Stimulated activated CD4-positive, alpha-beta T cell treated with anti-CD3 and anti-CD28 coated beads, Interleukin-15, amount 100 ng/mL, for 48 hours (primary cell): ENCODE data around the gene PLXDC2.
"Not testable (repeated sequence)": the region's sequence is repeated elsewhere in the genome, so short reads cannot be mapped to it uniquely, and the experiment has no call there.

Experiments used
- DNase-seq, 2 donors: peaks; one replicate each; pipeline ENCODE4 v3.0.0-alpha.2; 2020; ENCODE audit warnings: low read depth in 2 of 2

Gene PLXDC2

DNA sequence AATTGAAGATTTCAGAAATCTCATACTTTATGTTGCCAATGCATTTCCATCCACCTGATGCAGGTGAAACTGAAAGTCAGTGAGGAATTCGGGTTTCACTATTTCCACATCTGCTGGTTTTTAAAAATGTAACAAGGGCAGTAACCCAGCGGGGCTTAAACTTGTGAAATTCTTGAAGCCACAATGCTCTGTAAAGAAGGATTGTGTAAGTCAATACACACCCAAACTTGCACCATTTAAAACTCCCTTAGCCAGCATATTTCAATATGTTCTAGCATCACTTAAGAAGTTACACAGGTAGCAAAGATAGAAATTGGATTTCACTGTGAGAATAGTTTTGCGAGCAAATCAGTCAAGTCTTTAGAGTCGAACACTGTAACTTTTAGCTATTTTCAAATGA, 386.1 kb downstream of the PLXDC2 start:
- no peak for DNase-seq

DNA sequence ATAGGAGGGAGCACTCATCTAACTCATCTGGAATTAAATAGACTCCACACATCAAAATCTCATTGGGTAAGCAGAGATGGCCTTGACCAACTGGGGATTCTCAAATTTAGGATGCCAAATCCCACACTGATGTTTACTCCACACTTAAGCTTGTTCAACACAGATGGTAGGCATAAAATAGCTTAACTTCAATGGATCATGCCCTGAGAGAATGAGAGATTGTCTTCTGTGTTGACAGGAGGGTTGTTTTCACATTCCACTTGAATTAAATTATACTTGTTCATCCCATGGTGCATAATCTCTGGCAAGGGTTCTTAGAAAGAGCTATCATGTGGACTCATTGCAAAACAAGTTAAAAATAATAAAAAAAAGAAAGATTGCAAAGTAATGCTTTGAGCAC, 391.4 kb downstream of the PLXDC2 start:
- no peak for DNase-seq

DNA sequence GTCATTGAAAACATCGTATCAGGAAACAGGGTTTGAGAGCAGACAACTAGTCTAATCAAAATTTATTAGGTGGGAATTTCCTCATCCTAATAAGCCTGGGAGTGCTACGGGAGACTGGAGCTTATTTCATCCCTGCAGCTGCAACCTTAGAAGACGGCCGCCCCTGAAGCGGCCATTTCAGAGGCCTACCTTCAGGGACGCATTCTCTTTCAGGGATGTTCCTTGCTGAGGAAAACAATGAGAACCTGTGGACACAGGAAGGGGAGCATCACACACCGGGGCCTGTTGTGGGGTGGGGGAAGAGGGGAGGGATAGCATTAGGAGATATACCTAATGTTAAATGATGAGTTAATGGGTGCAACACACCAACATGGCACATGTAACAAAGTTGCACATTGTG, 392.9 kb downstream of the PLXDC2 start:
- not testable (repeated sequence) for DNase-seq

DNA sequence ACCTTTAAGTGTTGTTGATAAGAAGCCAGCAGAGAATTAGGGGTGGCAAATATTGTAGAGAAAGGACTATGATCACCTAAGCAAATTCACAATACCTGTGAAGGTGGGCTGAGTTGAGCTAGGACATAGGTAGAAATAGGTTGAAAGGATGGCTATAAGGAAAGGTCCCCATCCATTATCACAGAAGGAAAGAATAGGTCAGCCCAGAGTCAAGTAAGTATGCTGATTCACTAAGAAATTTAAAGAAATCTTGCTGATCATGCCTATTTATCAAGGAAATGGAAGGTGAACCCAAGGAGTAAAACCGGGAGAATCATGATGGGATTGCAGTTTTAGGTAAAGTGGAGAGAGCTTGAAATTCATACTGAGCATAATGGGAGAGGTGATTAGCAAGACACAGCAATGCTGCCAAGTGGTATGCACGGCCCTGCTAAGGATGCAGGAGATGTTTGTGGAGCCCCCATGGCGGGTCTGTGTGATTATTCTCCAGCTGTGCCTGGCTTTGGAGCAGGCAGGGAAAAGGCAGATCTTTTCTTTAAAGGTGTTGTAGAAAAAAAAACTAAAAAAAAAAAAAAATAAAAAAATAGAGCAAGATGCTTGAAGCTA, 399.4 kb downstream of the PLXDC2 start:
- no peak for DNase-seq

DNA sequence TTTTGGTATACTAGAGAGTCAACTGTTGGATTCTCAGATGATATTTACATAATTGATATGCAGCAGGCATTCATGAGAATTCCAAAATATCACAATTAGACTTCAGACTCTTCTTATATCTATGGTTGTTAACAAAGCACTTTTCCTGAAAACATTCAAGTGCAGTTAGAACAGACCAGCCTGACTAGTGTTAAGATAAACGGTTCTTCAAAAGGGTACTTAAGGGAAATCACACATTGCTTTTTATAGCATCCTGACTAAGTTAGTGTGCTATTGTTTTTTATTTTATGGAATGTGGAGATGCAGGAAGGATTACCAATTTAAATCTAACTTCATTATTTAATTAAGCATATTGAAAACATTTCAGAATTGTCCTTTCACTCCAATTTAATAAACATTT, 405.1 kb downstream of the PLXDC2 start:
- no peak for DNase-seq

DNA sequence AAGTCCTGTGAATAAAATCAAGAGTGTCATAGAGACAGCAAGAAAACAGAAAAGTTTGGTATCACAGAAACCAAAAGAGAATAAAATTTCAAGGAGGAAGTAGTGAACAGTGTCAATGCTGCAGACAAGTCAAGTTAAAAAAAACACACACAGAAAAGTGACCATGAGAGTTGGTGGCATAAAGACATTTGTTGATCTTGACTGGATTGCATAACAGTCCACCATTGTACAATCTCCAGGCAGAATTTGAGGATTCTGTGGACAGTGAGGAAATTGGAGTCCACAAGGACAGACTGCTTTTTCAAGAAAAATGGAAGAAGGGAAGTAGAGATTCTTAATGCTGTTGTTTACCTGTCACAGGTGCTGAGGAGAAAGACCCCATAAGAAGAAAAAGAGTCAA, 412.5 kb downstream of the PLXDC2 start:
- no peak for DNase-seq

DNA sequence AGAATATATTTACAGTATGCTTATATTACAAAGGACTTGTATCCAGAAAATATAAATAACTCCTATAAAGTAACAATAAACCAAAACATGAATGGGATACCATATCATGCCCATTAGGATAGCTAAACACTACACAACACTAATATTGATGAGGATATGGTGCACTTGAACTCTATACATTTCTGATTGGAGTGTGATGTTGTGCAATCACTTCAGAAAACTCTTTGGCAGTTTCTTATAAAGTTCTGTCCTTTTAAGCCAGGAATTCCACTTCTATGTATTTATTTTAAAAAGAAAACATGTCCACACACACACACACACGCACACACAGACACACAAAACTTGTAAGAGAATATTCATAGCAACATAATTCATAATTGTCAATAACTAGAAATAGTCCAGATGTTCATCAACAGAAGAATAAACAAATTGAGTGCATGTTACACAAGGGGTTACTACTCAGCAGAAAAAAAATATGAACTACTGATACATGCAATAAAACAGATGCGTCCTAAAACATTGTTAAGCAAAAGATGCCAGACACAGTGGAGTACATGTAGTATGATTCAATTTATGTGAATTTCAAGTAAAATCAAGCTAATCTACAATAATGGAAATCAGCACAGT, 416.0 kb downstream of the PLXDC2 start:
- DNase-seq, result no peak

DNA sequence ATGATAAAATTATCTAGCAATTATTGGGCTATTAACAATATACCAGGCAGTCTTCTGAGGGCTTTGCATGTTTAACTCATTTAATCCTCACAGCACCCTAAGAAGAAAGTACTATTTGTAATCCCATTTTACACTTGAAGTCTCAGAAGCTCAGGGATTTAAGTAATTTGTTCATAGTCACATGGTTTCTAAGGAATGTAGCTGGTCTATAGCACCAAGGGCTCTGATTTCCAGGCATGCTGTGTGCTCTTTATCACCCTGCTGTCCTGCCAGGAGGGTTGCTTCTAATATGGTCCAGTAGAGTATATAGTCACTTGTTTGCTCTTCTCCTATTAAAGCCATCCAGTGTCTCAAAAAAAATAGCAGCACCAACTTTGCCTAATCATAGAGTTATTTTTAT, 417.2 kb downstream of the PLXDC2 start:
- DNase-seq, result no peak

DNA sequence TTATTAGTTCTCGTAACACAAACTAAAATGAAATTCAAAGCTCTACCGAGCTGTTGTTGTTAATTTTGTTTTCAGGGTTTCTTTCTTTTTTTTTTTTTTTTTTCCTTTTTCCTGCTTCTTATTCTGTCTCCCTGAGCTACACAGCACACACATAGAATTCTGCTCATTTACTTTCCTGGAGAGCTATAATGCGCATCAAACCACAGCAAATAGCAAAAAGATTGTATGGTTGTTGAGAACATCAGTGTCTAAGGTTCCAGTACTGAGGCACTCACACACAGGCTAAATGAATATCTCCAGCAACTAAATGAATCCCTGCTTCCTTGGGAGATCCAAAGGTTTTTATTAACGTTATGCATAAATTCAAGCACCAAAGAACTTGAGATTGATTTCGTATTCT, 418.3 kb downstream of the PLXDC2 start:
- no peak for DNase-seq

DNA sequence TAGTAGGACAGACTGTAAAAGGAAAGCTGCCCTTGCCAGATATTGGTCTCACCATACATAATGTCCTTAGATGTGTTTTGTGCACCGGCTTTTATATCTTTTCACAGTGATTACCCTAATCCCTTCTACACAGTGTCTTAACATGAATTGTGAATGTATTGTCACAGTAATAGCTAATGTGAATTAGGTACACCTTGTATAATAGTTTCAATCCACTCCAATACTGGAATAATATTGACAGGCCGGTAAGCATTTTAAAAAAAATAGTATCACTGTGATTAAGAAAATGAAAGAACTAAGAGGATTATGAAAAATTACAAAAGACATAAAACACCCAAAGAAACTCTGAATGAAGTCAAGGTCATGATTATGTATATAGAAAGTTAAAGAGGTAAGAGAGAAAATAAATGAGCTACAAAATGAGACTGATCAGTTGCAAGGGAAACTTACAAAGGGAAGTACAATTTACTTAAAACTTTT, 420.9 kb downstream of the PLXDC2 start:
- no peak for DNase-seq

DNA sequence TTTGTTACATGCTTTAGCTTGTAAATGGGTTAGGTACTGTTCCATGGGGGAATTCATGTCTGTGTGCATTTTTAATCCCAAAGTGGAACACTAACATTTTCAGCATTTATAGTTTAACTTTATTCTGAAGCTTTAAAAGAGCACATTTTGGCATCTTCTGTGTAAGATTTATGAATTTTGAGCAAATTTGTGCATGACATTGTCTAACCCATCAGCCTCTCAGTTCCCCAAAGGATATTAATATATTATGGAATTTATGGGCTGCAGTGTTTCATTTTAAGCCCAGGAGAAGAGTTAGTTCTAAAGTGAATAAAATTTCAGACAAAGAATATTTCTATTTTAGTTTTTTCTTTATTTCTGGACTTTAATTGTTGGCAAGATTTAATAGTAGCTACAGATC, 421.4 kb downstream of the PLXDC2 start:
- DNase-seq, result no peak

DNA sequence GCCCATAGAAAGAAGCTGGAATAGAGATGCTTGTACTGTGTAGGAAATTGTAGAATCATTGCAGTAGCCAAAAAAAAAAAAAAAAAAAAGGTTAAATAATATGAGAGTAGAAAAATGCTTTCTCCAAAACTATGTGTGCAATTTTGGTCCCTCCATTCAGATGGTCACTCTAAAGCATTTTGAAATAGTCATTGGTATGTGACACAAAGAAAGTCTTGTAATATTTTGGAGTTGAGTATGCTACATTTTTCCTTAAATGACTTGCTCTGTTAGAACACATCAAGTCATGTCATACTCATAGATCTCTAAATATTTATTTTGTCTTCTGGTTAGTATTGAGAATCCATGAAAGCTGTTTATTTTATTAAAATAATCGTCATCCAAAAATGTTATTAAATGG, 424.4 kb downstream of the PLXDC2 start:
- DNase-seq, result no peak

DNA sequence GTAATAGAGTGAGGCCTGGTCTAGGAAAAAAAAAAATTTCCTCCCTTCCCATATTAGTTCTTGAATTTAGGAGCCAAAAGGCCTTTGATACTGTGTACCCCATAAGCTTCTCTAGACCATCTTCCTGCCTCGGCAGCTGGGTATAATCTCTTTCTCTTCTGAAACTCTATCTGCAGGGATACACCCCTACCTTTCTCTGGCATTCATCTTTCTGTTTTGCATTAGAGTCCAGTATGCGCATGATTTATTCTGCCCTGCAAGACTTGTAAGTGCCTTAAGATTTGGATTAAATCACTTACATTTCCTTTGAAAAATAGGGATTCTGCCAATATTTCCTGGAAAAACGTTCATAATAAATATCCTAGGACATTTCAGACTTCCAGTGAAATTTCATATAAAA, 431.2 kb downstream of the PLXDC2 start:
- DNase-seq, result no peak

DNA sequence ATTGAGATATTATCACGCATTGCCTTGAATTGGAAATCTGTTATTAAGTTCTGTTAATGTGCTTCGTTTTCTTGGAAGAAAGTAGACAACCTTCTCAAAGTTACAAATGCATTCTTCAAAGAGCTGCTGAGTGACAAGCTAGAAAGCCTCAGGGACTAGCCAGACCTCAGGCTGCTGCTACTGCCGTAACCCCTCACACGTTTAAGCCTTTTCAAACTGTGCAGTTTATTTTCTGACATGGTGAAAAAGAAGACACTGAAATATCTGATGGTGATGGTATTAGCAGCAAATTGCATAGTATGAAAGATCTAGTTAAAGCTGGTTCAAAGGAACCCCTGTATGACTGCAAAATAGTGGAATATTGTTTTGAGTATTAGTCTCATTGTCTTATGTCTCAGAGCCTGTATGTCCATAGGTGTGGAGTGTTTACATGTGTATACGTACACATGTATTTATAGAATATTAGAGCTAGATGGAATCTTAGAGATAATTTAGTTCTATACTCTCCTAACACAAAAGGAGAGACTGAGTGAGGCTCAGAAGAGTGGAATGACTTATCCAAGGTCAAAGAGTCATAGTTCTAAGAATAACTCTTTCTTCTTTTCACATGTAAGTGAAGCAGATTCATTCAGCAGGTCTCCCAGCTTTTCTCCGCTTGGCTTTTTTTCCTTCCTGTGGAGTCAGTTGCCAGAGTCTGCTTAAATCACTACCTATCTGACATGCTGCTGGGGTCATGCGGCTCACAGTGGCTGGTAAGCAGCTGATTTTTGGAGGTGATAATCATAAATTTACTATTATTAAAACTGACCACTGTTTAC, 431.9 kb downstream of the PLXDC2 start:
- DNase-seq, result no peak

DNA sequence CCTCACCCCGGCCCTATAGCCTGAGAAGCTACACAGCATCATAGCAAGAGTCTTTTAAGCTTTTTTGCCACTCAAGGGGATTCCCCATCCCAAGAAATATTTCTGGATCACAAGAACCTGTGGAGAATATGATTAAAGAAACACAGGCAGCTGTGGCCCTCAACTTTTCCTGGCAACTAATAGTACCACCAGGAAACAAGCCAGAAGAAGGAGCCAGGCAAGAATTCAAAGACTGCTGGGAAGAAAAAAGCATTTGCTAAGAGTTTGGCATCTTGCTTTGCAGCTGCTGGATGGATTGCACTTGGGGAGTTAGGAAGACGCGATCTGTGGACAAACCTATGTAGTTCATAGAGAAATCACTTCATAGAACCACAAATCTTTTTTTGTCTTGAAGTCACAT, 437.8 kb downstream of the PLXDC2 start:
- DNase-seq, result no peak

DNA sequence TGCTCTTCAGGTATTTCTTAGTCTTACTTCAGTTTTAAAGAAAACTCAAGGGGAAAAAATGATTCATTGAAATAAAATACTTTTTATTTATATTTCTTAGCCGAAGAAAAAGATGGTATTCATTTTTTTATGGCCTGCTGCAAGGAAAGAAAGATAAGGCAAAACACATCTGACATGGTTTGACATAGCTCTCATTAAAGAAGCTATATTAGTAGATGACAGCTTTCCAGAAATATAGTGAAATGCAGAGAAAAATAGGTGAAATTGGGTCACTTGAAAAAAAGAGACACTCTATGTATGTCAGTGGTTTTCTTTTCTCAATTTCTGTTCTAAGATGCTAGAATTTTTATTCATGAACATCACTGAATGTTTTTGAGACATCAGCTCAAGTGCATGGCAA, 438.3 kb downstream of the PLXDC2 start:
- no peak for DNase-seq

DNA sequence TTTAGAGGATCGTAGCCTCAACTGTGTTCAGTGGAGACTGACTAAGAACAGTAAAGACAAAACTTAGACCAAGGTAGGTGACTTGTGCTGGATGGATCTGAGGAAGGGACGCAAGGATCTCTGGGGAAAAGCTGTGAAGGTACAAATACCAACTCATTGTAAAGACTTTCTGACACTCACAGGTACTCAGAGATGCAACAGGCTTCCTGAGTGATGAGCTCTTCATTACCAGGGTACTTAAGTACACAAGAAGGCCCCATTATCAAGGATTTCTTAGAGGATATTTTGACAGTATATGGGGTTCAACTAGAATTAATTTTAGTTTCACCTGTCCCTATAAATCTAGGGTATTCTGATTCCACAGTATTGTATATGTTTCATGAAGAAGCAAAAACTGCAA, 440.7 kb downstream of the PLXDC2 start:
- no peak for DNase-seq

DNA sequence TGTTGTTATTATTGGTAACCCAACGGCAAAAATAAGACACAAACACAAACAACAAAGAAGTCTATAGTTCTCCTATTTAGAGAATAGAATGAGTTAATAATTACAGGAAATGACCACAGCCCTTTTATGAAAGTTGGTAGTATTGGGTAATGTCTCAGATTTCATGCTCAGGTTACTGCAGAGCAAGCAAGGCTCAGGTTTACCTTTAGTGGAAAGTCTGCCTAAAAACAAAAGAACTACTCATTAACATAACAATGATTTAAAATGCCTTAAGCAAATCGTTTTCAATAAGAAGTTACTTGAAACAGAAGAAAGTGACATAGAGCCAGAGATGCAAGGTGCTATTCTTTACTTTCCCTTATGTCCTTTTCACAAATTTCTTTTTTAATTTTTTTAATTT, 441.2 kb downstream of the PLXDC2 start:
- DNase-seq, result no peak

DNA sequence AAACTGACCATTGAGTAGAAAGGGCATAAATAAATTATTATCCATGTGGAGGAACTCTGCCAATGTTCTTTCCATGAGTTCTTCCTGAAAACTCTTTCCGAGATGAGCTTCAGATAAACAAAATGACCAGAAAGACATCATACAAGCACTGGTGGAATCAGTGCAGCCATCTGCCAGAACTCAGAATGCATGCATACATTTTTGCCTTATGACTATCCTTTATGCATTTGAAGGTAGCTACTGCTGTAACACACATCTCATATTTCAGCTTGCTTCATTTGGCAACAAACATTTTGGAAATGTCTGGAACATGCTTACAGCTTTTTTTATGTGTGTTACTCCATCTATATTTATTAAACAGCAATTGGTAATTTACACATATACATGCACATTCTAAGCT, 448.9 kb downstream of the PLXDC2 start:
- no peak for DNase-seq

DNA sequence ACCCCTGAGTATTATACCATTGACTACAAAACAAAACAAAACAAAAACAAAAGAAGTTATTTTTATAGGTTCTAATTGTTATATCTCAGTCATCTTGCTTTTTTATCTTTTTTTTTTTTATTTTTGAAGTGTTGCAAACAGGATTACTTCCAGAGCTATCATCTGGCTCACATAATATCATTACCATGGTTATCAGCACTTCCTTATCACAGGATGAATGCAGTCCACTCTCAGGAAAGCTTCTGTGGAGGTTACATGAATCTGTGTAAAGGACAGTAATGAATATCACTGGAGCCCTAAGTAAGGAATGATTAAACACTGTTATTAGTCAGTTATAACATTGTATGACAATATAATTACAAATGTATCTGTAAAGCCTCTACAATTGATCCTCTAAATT, 451.5 kb downstream of the PLXDC2 start:
- no peak for DNase-seq

DNA sequence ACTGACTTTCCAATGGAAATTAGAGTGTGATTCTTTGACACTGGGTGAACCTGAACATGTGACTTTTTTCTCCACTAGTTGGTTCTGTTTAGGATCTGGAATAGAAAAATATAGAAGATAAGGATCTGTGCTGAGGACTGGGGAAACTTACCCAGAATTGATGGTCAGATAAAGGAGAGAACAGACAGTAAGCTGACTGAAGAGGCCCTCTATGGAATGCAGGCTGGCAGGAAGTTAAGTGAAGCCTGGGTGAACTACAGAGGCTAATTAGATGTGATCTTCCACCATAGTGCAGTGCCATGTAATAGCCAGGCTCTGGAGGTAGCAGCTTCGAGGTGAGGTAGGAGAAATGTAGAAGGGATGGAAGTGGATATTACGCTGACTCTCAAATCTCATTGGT, 455.3 kb downstream of the PLXDC2 start:
- DNase-seq, result no peak

DNA sequence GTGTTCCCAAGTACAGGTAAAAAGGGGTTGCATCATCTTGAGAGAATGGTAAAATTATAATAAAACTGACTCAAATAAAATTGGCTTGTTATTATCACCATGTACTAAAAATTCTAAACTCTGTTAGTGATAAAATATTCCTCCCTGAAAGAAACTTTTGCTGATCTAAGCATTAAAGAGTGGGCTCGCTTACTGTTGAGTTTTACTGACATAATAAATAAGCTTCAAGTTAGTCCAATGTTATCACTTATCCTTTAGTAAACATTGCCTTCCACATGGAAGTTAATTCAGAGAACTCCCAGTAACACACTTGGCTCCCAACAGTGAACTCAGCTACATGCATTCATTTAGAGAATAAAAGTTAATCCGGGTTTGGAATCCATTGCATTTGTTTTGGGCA, 456.4 kb downstream of the PLXDC2 start:
- no peak for DNase-seq

DNA sequence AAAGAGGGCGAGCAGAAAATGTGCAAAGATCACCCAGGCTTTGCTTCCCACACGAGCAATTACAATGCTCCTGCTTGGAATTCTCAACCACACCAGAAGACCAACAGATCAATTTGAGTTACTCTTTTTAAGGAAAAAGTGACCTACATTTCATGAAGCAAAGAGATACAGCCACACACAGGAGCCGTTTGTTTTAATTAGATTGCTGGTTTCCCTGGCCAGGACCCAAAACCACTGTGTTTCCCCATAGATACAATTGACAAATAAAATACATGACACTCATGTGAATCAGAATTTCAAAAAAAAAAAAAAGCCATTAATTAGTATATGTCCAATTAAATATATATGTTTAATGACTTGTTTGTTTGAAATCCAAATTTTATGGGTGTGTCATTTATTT, 458.3 kb downstream of the PLXDC2 start:
- no peak for DNase-seq
